Measurements from ENCODE around the gene CORIN.

The CORIN gene

GRCh38 chr4:47672696-47673095, 165.2 kb downstream of the CORIN start:
- DNase-seq = no peak

DNA sequence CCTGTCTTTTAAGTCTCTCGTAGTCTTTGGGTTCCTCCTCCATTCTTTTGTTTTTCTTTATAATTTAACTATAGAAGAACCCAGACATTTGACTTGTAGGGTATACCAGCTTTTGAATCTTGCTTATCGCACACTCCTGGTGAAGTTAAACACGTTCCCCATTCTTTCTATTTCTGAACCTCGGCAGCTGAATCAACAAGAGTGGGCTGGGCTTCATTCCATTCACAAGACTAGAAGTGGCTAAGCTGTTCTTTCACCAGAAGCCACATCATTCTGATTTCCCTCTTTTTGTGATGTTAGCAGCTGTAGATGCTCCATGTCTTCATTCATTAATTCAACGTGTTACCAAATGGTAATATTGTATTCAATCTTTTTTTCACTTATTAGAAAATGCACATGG, 167.9 kb downstream of the CORIN start:
- no peak for DNase-seq

GRCh38 chr4:47668810-47669408, 169.0 kb downstream of the CORIN start:
- no peak for DNase-seq

DNA sequence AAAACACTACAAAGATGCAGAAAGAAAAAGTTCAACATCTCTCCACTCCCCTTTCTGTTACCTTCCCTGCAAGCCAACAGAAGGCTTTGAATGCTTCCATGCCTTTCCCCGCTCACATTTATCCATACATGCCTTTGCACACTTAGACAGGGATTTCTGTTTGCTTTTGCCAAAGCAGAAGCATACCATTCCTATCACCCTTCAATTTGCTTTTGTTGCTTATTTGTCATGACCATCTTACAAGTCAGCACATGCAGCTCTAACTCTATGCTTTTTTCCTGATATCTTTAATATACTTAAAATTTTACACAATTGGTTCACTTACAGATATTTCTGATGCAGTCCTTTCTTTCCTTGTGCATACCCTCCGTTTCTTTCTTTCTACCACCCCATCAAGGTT, 169.6 kb downstream of the CORIN start:
- DNase-seq = no peak

GRCh38 chr4:47667552-47667951, 170.3 kb downstream of the CORIN start:
- DNase-seq = no peak

DNA sequence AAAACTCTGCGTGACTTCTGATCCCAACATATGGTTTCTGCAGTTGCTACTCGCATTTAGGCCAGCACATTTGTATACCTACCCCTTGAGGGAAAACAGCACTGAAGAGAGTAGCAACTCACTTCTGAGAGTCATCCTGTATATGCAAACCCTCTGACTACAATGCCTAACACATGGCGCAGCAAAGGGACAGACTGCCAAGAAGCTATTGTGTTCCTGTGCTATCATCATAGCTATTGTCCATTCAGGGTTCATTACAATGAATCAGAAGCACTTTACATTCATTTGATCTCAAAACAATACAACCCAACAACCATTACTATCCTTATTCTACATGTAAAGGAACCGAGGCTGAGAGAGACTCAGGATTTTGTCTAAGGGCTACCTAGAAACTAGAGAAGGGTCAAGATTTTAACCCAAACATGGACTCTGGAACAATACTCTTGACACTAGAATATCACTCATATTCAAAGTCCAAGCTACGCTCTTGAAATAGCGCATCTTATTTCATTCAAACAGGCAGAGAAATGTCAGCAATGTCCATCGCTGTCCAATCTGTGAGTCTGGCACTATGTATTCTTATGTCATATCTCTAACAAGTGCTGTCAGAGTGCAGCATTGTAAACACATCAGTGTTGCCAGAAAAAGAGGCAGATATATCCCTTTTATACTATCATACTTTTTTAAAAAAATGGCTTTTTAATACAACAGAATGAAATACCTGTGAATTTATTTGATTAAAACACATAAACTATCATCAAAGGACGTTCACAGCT, 173.6 kb downstream of the CORIN start:
- DNase-seq = no peak

DNA sequence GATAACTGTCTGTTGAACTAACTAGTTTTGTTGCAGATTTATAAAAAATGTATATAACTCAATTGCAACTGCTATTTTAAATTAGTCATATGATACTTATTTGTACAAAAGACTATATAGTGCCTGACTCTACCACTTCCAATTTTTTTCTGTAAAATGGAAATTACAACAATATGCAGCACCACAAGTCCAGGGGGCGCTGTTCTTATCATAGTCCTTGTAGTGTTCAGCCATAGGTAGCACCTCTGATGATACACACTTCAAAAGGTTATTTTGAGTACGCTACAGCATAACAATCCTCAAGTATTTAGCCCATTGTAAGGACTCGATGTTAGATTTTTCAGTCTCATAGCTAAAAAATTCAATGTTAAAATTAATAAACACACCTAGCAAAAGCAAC, 174.9 kb downstream of the CORIN start:
- peak; percentile 28 to 42 for DNase-seq

DNA sequence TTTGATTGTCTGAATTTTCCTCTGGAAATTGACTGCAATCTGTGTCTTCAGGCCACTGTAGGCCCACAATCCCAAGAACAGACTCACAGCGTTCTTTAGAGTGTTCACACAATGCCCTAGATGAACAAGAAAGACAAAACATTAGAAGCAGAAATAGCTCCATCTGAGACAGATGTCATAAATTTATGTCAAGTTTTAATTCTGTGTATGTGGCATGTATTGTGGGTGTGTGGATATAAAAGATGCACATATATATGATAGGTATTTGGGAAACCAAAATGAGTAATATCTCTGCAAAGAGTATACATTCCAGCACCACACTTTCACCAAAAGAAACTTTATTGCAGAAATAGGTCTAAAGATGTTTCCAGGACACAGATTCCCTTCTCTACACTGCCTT, 176.1 kb downstream of the CORIN start:
- DNase-seq = no peak

DNA sequence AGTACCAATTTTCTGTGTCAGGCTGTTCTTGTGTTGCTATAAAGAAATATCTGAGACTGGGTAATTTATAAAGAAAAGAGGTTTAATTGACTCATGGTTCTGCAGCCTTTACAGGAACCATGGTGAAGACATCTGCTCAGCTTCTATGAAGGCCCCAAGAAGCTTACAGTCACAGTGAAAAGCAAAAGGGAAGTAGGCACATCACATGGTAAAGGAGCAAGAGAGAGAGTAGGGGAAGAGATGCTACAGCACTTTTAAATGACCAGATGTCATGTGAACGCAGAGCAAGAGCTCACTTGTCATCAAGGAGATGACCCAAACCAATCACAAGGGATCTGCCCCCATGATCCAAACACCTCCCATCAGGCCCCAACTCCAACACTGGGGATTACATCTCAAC, 178.5 kb downstream of the CORIN start:
- no peak for DNase-seq

- DNase-seq = no peak
Measured at GRCh38 chr4:47654972-47655693, 182.7 kb downstream of the CORIN start.

GRCh38 chr4:47652092-47652491, 185.8 kb downstream of the CORIN start:
- DNase-seq = no peak

DNA sequence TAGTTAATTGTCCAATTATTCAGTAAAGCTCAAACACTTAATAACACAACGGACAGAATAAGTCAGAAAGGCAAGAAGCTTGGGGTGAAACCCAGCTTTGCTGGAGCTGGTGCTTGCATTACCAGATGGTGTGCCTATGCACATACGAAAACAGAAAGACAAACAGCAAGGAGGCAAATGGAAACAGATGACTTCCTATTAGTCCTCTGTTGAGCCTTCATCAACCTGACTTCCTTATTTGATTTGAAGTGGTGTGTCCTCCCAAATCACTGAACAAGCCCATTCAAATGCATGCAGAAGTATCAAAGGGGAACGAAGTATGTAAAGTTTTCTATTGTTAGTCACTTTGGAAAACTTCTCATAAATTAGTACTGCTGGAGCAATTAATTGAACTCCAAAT, 186.6 kb downstream of the CORIN start:
- DNase-seq = no peak

DNA sequence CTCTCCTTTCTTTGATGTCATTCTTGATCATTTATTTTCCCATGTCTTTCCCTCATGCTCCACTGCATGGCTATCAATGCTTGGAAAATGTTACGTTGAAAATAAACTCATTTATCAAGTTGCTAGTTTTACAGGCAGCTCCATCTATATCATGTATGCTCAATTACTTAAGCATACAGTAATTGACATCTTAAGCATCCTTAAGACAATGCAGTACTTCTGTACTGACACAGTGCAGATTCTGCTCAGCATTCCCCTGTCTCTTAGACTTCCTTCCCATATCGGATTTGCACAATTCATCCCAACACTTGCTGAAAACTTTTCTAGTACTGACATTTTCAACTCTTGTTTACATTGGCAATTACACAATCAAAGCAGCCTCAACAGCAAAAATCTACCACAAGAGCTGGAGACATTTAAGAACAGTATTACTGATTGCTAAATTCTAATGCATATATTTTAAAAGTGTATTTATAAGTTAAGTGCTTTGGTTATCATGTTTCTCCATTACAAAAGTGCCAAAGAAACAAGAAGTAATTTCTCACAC, 187.2 kb downstream of the CORIN start:
- DNase-seq = no peak

DNA sequence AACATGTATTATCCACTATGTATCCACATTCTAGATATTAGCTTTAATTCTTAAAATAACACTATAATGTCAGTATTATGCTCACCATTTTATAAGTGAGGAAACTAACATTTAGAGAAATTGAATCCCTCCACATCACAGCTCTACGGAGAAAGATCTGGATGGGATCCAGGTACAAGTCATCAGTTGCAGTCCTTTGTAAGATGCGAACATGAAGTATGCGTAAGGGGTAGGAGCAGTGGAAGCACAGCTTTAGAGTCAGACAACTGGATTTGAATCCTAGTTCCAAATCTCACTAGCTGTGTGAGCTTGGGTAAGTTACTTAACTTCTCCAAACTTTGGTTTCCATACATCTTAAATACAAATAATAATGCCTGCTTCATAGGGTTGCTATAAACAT, 190.3 kb downstream of the CORIN start:
- DNase-seq = no peak

GRCh38 chr4:47647029-47647428, 190.8 kb downstream of the CORIN start:
- no peak for DNase-seq

DNA sequence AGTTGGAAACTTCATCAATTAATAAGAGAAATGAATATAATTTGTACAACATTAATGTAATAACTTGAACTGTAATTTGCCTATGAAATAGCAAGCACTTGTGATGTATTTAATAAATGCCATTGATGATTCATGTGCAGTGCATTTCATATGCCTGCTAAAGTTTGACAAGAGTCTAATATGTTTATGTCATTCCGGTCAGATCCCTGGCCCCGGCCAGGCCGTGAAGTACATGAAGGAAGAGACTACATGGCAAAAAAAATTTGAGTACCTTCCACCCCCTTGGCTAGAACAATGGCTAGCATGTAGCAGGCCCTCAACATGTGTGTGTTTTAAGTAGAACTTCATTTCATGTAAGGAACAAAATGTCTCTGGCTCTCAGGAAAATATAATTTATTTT, 191.5 kb downstream of the CORIN start:
- no peak for DNase-seq

DNA sequence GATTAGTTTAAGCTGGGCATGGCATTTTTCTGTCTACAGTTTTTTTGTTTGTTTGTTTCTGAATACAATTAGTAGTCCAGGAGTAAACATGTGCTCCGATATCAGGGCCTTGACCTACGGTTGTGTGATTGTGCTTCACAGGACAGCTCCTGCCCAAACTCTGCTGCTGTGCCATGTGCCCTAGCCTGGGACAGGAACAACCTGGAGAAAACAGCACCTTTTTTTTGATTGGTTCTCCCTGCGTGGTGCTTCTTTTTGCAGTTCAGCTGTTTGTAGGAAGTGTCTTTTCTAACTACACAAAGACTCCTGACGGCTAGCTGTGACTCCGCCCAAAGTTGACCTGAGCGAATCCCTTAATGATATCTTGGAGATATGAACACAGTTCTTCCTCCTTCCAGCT, 194.0 kb downstream of the CORIN start:
- no peak for DNase-seq

DNA sequence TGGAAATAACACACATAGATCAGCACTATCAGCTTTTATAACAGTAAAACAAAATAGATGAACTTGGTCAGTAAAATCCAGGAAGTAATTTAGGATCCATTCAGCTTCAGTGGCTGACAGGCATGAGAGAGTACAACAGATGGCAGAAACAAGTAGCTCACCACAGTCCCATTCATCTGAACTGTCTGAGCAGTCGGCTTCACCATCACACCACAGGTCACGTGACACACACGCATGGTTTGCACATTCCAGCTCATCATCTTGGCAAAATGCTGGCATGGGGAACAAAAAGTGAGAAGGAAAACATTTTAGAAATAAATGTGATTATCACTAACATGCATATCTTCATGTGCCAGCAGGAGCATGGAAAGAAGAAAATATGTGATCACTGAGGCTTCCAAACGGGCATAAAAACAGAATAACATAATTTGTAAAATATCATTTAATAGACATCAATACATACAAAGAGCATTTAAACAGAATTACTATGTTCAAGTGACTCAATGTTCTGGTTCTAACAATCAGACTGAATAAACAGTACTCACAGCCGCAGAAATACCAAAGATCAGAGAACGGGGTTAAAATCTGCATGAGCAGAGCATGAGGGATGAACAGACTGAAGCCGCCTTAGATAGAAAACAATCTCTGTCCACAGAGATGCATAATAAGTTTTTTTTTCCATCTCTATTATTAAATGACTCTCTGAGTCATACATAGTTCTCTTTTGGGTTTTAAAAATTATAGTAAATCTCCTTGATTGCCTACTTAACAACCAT, 194.7 kb downstream of the CORIN start:
- no peak for DNase-seq

DNA sequence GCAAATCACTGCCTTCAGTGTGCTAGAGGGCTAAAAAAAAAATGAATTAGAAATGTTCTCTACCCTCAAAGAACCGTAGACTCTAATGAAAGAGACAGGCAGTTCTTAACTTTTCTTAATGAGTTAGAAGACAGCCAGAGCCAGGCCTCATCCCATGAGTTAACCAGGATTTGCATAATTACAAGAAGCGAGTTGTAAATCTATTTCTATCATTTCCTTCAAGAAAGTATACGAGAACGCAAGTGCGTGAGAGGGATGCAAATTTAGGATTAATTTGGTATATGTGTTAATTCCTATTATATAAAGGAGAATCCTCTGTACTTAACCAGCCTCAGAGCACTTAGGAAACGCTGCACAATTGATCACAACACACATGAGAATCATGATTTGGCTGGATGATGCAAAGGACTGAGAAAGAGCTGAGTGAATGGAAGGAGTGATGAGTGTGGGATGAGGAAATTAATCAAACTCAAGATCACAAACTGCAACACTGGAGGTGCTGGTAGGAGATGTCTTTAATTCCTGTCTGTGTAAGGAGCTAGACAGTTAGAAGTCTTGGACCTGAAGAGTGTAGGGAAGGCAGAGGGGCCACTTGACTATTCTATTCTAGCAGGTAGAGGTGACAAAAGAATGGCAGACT, 195.6 kb downstream of the CORIN start:
- no peak for DNase-seq

- DNase-seq = no peak
Measured at GRCh38 chr4:47641755-47642154, 196.1 kb downstream of the CORIN start.

GRCh38 chr4:47640911-47641310, 197.0 kb downstream of the CORIN start:
- DNase-seq = no peak

DNA sequence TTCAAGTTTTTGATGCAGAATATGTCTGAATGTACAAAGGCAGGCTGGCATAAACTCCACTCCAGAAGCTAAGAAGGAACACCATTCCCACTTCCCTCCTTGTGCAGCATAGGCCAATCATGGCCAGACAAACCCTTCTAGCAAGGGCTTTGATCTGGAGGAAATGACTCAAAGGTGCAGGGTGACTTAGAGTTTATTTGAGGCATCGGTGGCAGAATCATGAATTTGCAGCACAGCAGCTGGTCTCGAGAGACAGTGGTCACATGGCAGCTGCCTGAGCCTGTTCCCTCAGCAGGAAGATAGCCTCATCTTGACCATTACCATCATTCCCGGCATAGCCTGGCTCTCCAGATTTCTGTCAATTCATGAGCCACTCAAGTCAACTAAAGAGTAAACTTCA, 198.3 kb downstream of the CORIN start:
- no peak for DNase-seq

- no peak for DNase-seq
Measured at GRCh38 chr4:47631161-47631560, 206.7 kb downstream of the CORIN start.

All from stimulated activated CD4-positive, alpha-beta T cell treated with anti-CD3 and anti-CD28 coated beads, Interleukin-2, amount 100 ng/mL, for 24 hours (primary cell).